H1 (cell line): ENCODE results near the gene LRBA. TPM values are rescaled to one million over a fixed set of nuclear protein-coding genes. Genes with fewer than 3 reads are reported as not detected.

Experiments
- RXRA ChIP-seq: IDR thresholded peaks from 2 replicates; pipeline ENCODE4 v1.6.1; 2011; ENCODE audit warnings: low read depth, mild to moderate bottlenecking, low read length, moderate library complexity; ENCODE audit not compliant: insufficient read depth
- TAF1 ChIP-seq: IDR thresholded peaks from 2 replicates; pipeline ENCODE4 v1.6.1; 2011; ENCODE audit warnings: mild to moderate bottlenecking, low read depth, low read length
- polyA plus RNA-seq, 7 experiments: library from polyadenylated mRNA; depleted of rRNA in 3 of 7; stranded (reverse) in 5 of 7; unstranded in 2 of 7; fragments of >200 nt in 5 of 7; fragments of 200-250 nt in 2 of 7; gene quantifications; 1 replicate in 5 of 7; 2 replicates in 1 of 7; 4 replicates in 1 of 7; pipeline versions ENCODE4 v1.2.1 to v1.2.3, GENCODE V29; 2011 to 2013; ENCODE audit warnings: missing spikeins in 2 of 7, mixed read lengths in 2 of 7
- small RNA-seq: library from polyadenylated mRNA; stranded (forward); fragments of <200 nt; extraction: miRNeasy Mini kit (QIAGEN cat#:217004); gene quantifications from one replicate; pipeline ENCODE3, GENCODE V24; 2013; ENCODE audit not compliant: insufficient read depth
- total RNA-seq: library from RNA; stranded (reverse); fragmentation: NEBNext Ultra II Directional; extraction: Animal tissue kit (Norgen Biotek cat#: 25700); gene quantifications from 2 replicates; pipeline ENCODE4 v1.2.1, GENCODE V29; 2021

LRBA gene
- total and polyA plus RNA-seq, 2 of the 8 experiments (the other 6 are each of a cell fraction or from before 2014, with no cell fraction given), result 54.6 to 83.2 TPM

DNA sequence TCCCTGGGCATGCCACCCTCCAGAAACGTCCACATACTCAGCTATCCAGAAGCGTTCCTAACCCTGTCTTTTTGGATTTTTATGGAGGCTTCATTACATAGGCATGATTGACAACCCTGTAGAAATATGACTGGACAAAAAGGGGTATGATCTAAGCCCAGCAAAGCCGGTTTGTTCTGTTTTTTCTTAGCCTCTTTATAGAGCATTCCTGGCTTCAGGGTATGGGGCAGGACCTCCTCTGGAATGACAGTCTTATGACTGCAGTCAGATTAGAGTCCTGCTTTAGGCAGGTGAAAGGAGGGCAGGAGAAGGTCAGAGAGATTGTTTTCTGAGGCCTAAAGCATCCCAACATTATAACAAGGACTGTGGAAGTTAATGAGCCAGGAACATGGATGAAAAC lies 799.5 kb downstream of the LRBA start (continued):
- TF ChIP-seq TAF1 (no peak), RXRA (no peak)
- TF ChIP-seq, all 59 proteins: peak for 0

Small RNA genes within 50 kb of the gene (small RNA-seq; reads per million reads assigned to genes)
- gene RNA5SP168, result not detected

Other genes with a start within 250 kb of the LRBA start
- 2,726 and 2,822 TPM in 2 replicates for gene RPS3A, start 84.3 kb upstream of the LRBA start, total RNA-seq
- gene RPS3A, start 84.3 kb upstream of the LRBA start, polyA plus RNA-seq (2011; rRNA removed), result 1,045 and 2,162 TPM in 2 replicates